ENCODE results near the gene AIFM3. TPM values are rescaled to one million over a fixed set of nuclear protein-coding genes. Genes with fewer than 3 reads are reported as not detected.

The AIFM3 gene
- total RNA-seq, 2 donors from 2014 or later = 1.8 to 2.7 TPM

GRCh38 chr22:20943104-20943933, 23.7 kb upstream of the AIFM3 start:
- no peak overlapping the region for H3K27ac Mint-ChIP-seq
- Histone ChIP-seq H3K9ac (ENCODE audit: extremely low read depth, low read length, poor library complexity, severe bottlenecking) (no peak overlapping the region), H3K9me3 (ENCODE audit: control insufficient read depth, low read length) (no peaks in the 10 kb centered on the region), H3K27me3 (ENCODE audit: control insufficient read depth, insufficient read depth, low read length, poor library complexity, severe bottlenecking) (no peaks in the 10 kb centered on the region), H3K36me3 (ENCODE audit: control insufficient read depth, insufficient read depth, low read length) (peaks cover 42% of the 10 kb centered on the region), H3K4me1 (ENCODE audit: control insufficient read depth, insufficient read depth, low read length) (no peaks in the 10 kb centered on the region), H3K4me3 (ENCODE audit: low read length) (no peak overlapping the region), H3K27ac (ENCODE audit: low read depth, low read length) (no peak overlapping the region)
- no peaks in the 10 kb centered on the region for H3K9me3 Mint-ChIP-seq
- H3K4me3 Mint-ChIP-seq = no peak overlapping the region
- 93% methylated on average over 8 of the region's 8 CpGs; no CpG with 5 or more reads in 1 of the 2 experiments for WGBS, 2 experiments (ENCODE audit: insufficient coverage in 1 of 2, insufficient read length in 1 of 2)
- no peak for DNase-seq
- H3K4me1 Mint-ChIP-seq = peaks cover under 1% of the 10 kb centered on the region
- H3K36me3 Mint-ChIP-seq (ENCODE audit: low read depth) = peaks cover 27% of the 10 kb centered on the region
- TF ChIP-seq, protein P1, sequence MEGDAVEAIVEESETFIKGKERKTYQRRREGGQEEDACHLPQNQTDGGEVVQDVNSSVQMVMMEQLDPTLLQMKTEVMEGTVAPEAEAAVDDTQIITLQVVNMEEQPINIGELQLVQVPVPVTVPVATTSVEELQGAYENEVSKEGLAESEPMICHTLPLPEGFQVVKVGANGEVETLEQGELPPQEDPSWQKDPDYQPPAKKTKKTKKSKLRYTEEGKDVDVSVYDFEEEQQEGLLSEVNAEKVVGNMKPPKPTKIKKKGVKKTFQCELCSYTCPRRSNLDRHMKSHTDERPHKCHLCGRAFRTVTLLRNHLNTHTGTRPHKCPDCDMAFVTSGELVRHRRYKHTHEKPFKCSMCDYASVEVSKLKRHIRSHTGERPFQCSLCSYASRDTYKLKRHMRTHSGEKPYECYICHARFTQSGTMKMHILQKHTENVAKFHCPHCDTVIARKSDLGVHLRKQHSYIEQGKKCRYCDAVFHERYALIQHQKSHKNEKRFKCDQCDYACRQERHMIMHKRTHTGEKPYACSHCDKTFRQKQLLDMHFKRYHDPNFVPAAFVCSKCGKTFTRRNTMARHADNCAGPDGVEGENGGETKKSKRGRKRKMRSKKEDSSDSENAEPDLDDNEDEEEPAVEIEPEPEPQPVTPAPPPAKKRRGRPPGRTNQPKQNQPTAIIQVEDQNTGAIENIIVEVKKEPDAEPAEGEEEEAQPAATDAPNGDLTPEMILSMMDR (conservative IDR thresholded peaks at IDR 0.05) = no peak
- no peaks in the 10 kb centered on the region for H3K27me3 Mint-ChIP-seq (ENCODE audit: insufficient read depth)

DNA sequence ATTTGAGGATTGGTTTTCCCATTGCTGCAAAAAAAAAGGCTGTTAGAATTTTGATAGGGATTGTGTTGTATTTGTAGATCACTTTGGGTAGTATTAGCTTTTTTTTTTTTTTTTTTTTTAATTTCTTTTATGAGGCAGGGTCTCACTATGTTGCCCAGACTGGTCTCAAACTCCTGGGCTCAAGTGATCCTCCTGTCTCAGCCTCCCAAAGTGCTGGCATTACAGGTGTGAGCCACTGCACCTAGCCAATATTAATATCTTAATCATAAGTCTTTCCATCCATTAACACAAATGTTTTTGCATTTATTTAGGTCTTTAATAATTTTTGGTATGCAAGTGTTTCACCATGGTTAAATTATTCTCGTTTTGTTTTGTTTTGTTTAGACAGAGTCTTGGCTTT, 23.0 kb upstream of the AIFM3 start:
- no peaks in the 10 kb centered on the region for H3K9me3 ChIP-seq (ENCODE audit: control insufficient read depth, low read length)
- H3K4me1 Mint-ChIP-seq = no peaks in the 10 kb centered on the region
- TF ChIP-seq, protein P1 (conservative IDR thresholded peaks at IDR 0.05) = no peak
- H3K36me3 Mint-ChIP-seq (ENCODE audit: low read depth) = peaks cover 22% of the 10 kb centered on the region
- H3K27me3 ChIP-seq (ENCODE audit: control insufficient read depth, insufficient read depth, low read length, poor library complexity, severe bottlenecking) = no peaks in the 10 kb centered on the region
- H3K9me3 Mint-ChIP-seq = no peaks in the 10 kb centered on the region
- no peak overlapping the region for H3K4me3 Mint-ChIP-seq
- H3K9ac ChIP-seq (ENCODE audit: extremely low read depth, low read length, poor library complexity, severe bottlenecking) = no peak overlapping the region
- WGBS, 2 experiments (ENCODE audit: insufficient coverage in 1 of 2, insufficient read length in 1 of 2) = 95 to 100% methylated on average over 1 of the region's 1 CpG
- no peak overlapping the region for H3K27ac ChIP-seq (ENCODE audit: low read depth, low read length)
- no peaks in the 10 kb centered on the region for H3K4me1 ChIP-seq (ENCODE audit: control insufficient read depth, insufficient read depth, low read length)
- no peak overlapping the region for H3K27ac Mint-ChIP-seq
- no peak overlapping the region for H3K4me3 ChIP-seq (ENCODE audit: low read length)
- H3K27me3 Mint-ChIP-seq (ENCODE audit: insufficient read depth) = no peaks in the 10 kb centered on the region
- peaks cover 38% of the 10 kb centered on the region for H3K36me3 ChIP-seq (ENCODE audit: control insufficient read depth, insufficient read depth, low read length)
- no peak for DNase-seq

GRCh38 chr22:20945578-20945934, 21.5 kb upstream of the AIFM3 start:
- Mint-ChIP-seq H3K4me1 (peaks cover 2% of the 10 kb centered on the region), H3K9me3 (no peaks in the 10 kb centered on the region), H3K4me3 (no peak overlapping the region), H3K27ac (peak overlapping the region; percentile 20), H3K27me3 (ENCODE audit: insufficient read depth) (no peaks in the 10 kb centered on the region), H3K36me3 (ENCODE audit: low read depth) (peaks cover 30% of the 10 kb centered on the region)
- peaks cover 52% of the 10 kb centered on the region for H3K36me3 ChIP-seq (ENCODE audit: control insufficient read depth, insufficient read depth, low read length)
- H3K4me1 ChIP-seq (ENCODE audit: control insufficient read depth, insufficient read depth, low read length) = peaks cover 4% of the 10 kb centered on the region
- H3K9ac ChIP-seq (ENCODE audit: extremely low read depth, low read length, poor library complexity, severe bottlenecking) = no peak overlapping the region
- no peak overlapping the region for H3K27ac ChIP-seq (ENCODE audit: low read depth, low read length)
- DNase-seq = no peak
- no peak overlapping the region for H3K4me3 ChIP-seq (ENCODE audit: low read length)
- WGBS, 2 experiments (ENCODE audit: insufficient coverage in 1 of 2, insufficient read length in 1 of 2) = 90 to 97% methylated on average over 2 of the region's 2 CpGs
- TF ChIP-seq, protein P1 (conservative IDR thresholded peaks at IDR 0.05) = no peak
- no peaks in the 10 kb centered on the region for H3K9me3 ChIP-seq (ENCODE audit: control insufficient read depth, low read length)
- no peaks in the 10 kb centered on the region for H3K27me3 ChIP-seq (ENCODE audit: control insufficient read depth, insufficient read depth, low read length, poor library complexity, severe bottlenecking)

Measured in endodermal cell (in vitro differentiated cells).